ENCODE results near the gene AP2B1. TPM values are rescaled to one million over a fixed set of nuclear protein-coding genes. Genes with fewer than 3 reads are reported as not detected.

AP2B1 gene
- total RNA-seq, 4 donors from 2014 or later, result 32.2 to 102 (median 60.1) TPM

- H3K4me1 ChIP-seq, result no peaks in the 10 kb centered on the region
- no peaks in the 10 kb centered on the region for H3K9me3 ChIP-seq
- in situ Hi-C loops (cut with MboI; ENCODE audit: low pct_ligation_motif_present in 1 of 4, low pct_unique_long_range_greater_than_20kb in 1 of 4, low sequenced_read_pairs in 3 of 4), result no loop called here
- no peaks in the 10 kb centered on the region for H3K27me3 ChIP-seq
- no peak for TF ChIP-seq POLR2A (IDR thresholded peaks at IDR 0.05)
- TF ChIP-seq POLR2AphosphoS5 (IDR thresholded peaks at IDR 0.05), result no peak
- TF ChIP-seq EP300 (IDR thresholded peaks at IDR 0.05; ENCODE audit: low read depth), result no peak
- TF ChIP-seq, protein P1, sequence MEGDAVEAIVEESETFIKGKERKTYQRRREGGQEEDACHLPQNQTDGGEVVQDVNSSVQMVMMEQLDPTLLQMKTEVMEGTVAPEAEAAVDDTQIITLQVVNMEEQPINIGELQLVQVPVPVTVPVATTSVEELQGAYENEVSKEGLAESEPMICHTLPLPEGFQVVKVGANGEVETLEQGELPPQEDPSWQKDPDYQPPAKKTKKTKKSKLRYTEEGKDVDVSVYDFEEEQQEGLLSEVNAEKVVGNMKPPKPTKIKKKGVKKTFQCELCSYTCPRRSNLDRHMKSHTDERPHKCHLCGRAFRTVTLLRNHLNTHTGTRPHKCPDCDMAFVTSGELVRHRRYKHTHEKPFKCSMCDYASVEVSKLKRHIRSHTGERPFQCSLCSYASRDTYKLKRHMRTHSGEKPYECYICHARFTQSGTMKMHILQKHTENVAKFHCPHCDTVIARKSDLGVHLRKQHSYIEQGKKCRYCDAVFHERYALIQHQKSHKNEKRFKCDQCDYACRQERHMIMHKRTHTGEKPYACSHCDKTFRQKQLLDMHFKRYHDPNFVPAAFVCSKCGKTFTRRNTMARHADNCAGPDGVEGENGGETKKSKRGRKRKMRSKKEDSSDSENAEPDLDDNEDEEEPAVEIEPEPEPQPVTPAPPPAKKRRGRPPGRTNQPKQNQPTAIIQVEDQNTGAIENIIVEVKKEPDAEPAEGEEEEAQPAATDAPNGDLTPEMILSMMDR (IDR thresholded peaks at IDR 0.05), result no peak
- intact Hi-C loops (cut with DNase I; ENCODE audit: low total_unique reads), result no loop called here
- DNase-seq, result no peak
- no peak overlapping the region for H3K4me3 ChIP-seq
- WGBS, 2 donors (ENCODE audit: low coverage in 1 of 2), result 67 to 80% methylated on average over 4 of the region's 4 CpGs
- H3K27ac ChIP-seq, result no peak overlapping the region
- H3K36me3 ChIP-seq, result peaks cover 0 to 42% (median 11%) of the 10 kb centered on the region in 4 donors
Observed at GRCh38 chr17:35668802-35669201, 81.7 kb downstream of the AP2B1 start.

DNA sequence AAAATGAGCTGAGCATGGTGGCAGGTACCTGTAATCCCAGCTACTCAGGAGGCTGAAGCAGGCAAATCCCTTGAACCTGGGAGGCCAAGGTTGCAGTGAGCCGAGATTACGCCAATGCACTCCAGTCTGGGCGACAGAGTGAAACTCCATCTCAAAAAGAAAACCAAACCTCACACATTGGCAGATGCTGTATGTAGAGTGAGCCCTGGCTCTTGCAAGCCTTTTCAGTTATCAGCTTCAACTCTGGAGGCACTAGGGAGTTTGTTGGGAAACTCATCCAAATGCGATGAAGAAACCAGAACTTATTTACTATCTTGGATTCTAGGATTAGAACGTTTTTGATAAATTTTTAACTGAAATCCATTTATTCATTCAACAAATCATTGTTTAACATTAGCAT is 87.4 kb downstream of the AP2B1 start:
- intact Hi-C loops (cut with DNase I; ENCODE audit: low total_unique reads), result no loop called here
- no peak overlapping the region for H3K4me3 ChIP-seq
- 93 to 100% methylated on average over 3 to 5 of the region's 5 CpGs for WGBS, 2 donors (ENCODE audit: low coverage in 1 of 2)
- peaks cover 0 to 3% (median 0%) of the 10 kb centered on the region in 4 donors for H3K4me1 ChIP-seq
- in situ Hi-C loops (cut with MboI; ENCODE audit: low pct_ligation_motif_present in 1 of 4, low pct_unique_long_range_greater_than_20kb in 1 of 4, low sequenced_read_pairs in 3 of 4), result no loop called here
- TF ChIP-seq EP300 (IDR thresholded peaks at IDR 0.05; ENCODE audit: low read depth), result no peak
- no peak for TF ChIP-seq POLR2A (IDR thresholded peaks at IDR 0.05)
- TF ChIP-seq, protein P1 (IDR thresholded peaks at IDR 0.05), result no peak
- TF ChIP-seq POLR2AphosphoS5 (IDR thresholded peaks at IDR 0.05), result no peak
- H3K9me3 ChIP-seq, result no peaks in the 10 kb centered on the region
- peaks cover 0 to 43% (median 15%) of the 10 kb centered on the region in 4 donors for H3K36me3 ChIP-seq
- no peaks in the 10 kb centered on the region for H3K27me3 ChIP-seq
- no peak overlapping the region for H3K27ac ChIP-seq
- no peak for DNase-seq

GRCh38 chr17:35676441-35676840 is 89.3 kb downstream of the AP2B1 start:
- Histone ChIP-seq H3K27ac (no peak overlapping the region), H3K9me3 (no peaks in the 10 kb centered on the region), H3K4me3 (no peak overlapping the region), H3K36me3 (peaks cover 0 to 48% (median 17%) of the 10 kb centered on the region in 4 donors), H3K27me3 (no peaks in the 10 kb centered on the region), H3K4me1 (peaks cover 0 to 3% (median 0%) of the 10 kb centered on the region in 4 donors)
- WGBS, 2 donors (ENCODE audit: low coverage in 1 of 2), result 91 to 100% methylated on average over 2 of the region's 2 CpGs
- no peak for DNase-seq
- in situ Hi-C loops (cut with MboI; ENCODE audit: low pct_ligation_motif_present in 1 of 4, low pct_unique_long_range_greater_than_20kb in 1 of 4, low sequenced_read_pairs in 3 of 4), result no loop called here
- TF ChIP-seq POLR2AphosphoS5 (IDR thresholded peaks at IDR 0.05) (no peak), POLR2A (IDR thresholded peaks at IDR 0.05) (no peak), EP300 (IDR thresholded peaks at IDR 0.05; ENCODE audit: low read depth) (no peak)
- TF ChIP-seq, protein P1 (IDR thresholded peaks at IDR 0.05), result no peak
- intact Hi-C loops (cut with DNase I; ENCODE audit: low total_unique reads), result no loop called here

- no peak for DNase-seq
- intact Hi-C loops (cut with DNase I; ENCODE audit: low total_unique reads), result no loop called here
- H3K27ac ChIP-seq, result no peak overlapping the region
Observed at GRCh38 chr17:35679007-35679682, 92.0 kb downstream of the AP2B1 start.

More at GRCh38 chr17:35679007-35679682, 92.0 kb downstream of the AP2B1 start:
- no peaks in the 10 kb centered on the region for H3K27me3 ChIP-seq
- H3K36me3 ChIP-seq, result peaks cover 0 to 55% (median 18%) of the 10 kb centered on the region in 4 donors
- no peak for TF ChIP-seq POLR2A (IDR thresholded peaks at IDR 0.05)
- TF ChIP-seq, protein P1 (IDR thresholded peaks at IDR 0.05), result no peak
- TF ChIP-seq EP300 (IDR thresholded peaks at IDR 0.05; ENCODE audit: low read depth), result no peak
- TF ChIP-seq POLR2AphosphoS5 (IDR thresholded peaks at IDR 0.05), result no peak
- H3K9me3 ChIP-seq, result no peaks in the 10 kb centered on the region
- 53 to 56% methylated on average over 2 of the region's 2 CpGs for WGBS, 2 donors (ENCODE audit: low coverage in 1 of 2)
- H3K4me1 ChIP-seq, result peaks cover 0 to 3% (median 0%) of the 10 kb centered on the region in 4 donors
- H3K4me3 ChIP-seq, result no peak overlapping the region
- in situ Hi-C loops (cut with MboI; ENCODE audit: low pct_ligation_motif_present in 1 of 4, low pct_unique_long_range_greater_than_20kb in 1 of 4, low sequenced_read_pairs in 3 of 4), result no loop called here

All from transverse colon (tissue), 4 donors.